ENCODE measurements around the gene TNK1.
"Not testable (repeated sequence)": the region's sequence is repeated elsewhere in the genome, so short reads cannot be mapped to it uniquely, and the experiment has no call there.

TNK1 gene

GRCh38 chr17:7365963-7366362 is 14.9 kb upstream of the TNK1 start:
- H3K4me1 Mint-ChIP-seq, H3K4me3 Mint-ChIP-seq, H3K27ac Mint-ChIP-seq, H3K9me3 Mint-ChIP-seq, CTCF ChIA-PET, H3K36me3 Mint-ChIP-seq, DNase-seq: not testable (repeated sequence)
- peaks cover 58% of the 10 kb centered on the region for H3K27me3 Mint-ChIP-seq

GRCh38 chr17:7367083-7367482 is 13.8 kb upstream of the TNK1 start:
- Mint-ChIP-seq H3K9me3 (no peaks in the 10 kb centered on the region), H3K27ac (no peak overlapping the region), H3K4me3 (no peak overlapping the region), H3K4me1 (no peaks in the 10 kb centered on the region), H3K27me3 (peaks cover 57% of the 10 kb centered on the region), H3K36me3 (no peaks in the 10 kb centered on the region)
- CTCF ChIA-PET, result no interaction called here
- no peak for DNase-seq

- Mint-ChIP-seq H3K27me3 (peaks cover 62% of the 10 kb centered on the region), H3K36me3 (no peaks in the 10 kb centered on the region), H3K27ac (no peak overlapping the region), H3K4me3 (no peak overlapping the region), H3K9me3 (no peaks in the 10 kb centered on the region), H3K4me1 (no peaks in the 10 kb centered on the region)
- CTCF ChIA-PET, result interaction anchor here (0.6 to 1.0 kb wide), 3 partner anchors 12 to 279 kb away, joined by 3 to 4 read pairs (median 3); no protein-coding TSS in a partner anchor
- DNase-seq, result no peak
Measured at GRCh38 chr17:7367918-7368598, 12.8 kb upstream of the TNK1 start.

- CTCF ChIA-PET, result interaction anchor here (0.6 to 1.0 kb wide), 3 partner anchors 12 to 279 kb away, joined by 3 to 4 read pairs (median 3); no protein-coding TSS in a partner anchor
- peaks cover 57% of the 10 kb centered on the region for H3K27me3 Mint-ChIP-seq
- H3K27ac Mint-ChIP-seq, result not testable (repeated sequence)
Measured at GRCh38 chr17:7368599-7368994, 12.3 kb upstream of the TNK1 start.

GRCh38 chr17:7369825-7370224 is 11.1 kb upstream of the TNK1 start:
- H3K27me3 Mint-ChIP-seq, result peaks cover 56% of the 10 kb centered on the region
- no peaks in the 10 kb centered on the region for H3K4me1 Mint-ChIP-seq
- no peak for DNase-seq
- no peak overlapping the region for H3K4me3 Mint-ChIP-seq
- H3K27ac Mint-ChIP-seq, result no peak overlapping the region
- CTCF ChIA-PET, result interaction anchor here (1.6 kb wide), 1 partner anchor 14 kb away, joined by 6 read pairs; the partner anchor contains the start of gene TMEM95
- H3K9me3 Mint-ChIP-seq, result no peaks in the 10 kb centered on the region
- H3K36me3 Mint-ChIP-seq, result no peaks in the 10 kb centered on the region

More at GRCh38 chr17:7368599-7368994, 12.3 kb upstream of the TNK1 start:
- H3K9me3 Mint-ChIP-seq, H3K4me3 Mint-ChIP-seq, DNase-seq, H3K36me3 Mint-ChIP-seq, H3K4me1 Mint-ChIP-seq: not testable (repeated sequence)

GRCh38 chr17:7370853-7371252 is 10.0 kb upstream of the TNK1 start:
- Mint-ChIP-seq H3K36me3 (no peaks in the 10 kb centered on the region), H3K4me1 (no peaks in the 10 kb centered on the region), H3K27me3 (peaks cover 56% of the 10 kb centered on the region), H3K4me3 (no peak overlapping the region), H3K27ac (no peak overlapping the region), H3K9me3 (no peaks in the 10 kb centered on the region)
- CTCF ChIA-PET, result interaction anchor here (1.6 kb wide), 1 partner anchor 16 kb away, joined by 6 read pairs; the partner anchor contains the start of gene TMEM95
- no peak for DNase-seq

- H3K9me3 Mint-ChIP-seq, result peaks cover 3% of the 10 kb centered on the region
- CTCF ChIA-PET, result interaction anchor here (2.2 kb wide), 1 partner anchor 18 kb away, joined by 6 read pairs; no protein-coding TSS in a partner anchor
- peaks cover 2% of the 10 kb centered on the region for H3K36me3 Mint-ChIP-seq
- no peak overlapping the region for H3K4me3 Mint-ChIP-seq
- no peak for DNase-seq
- peaks cover 53% of the 10 kb centered on the region for H3K27me3 Mint-ChIP-seq
- no peak overlapping the region for H3K27ac Mint-ChIP-seq
- no peaks in the 10 kb centered on the region for H3K4me1 Mint-ChIP-seq
Measured at GRCh38 chr17:7374353-7374752, 6.5 kb upstream of the TNK1 start.

GRCh38 chr17:7379134-7379533 is 1.8 kb upstream of the TNK1 start:
- peaks cover 7% of the 10 kb centered on the region for H3K9me3 Mint-ChIP-seq
- H3K27me3 Mint-ChIP-seq, result peaks cover 65% of the 10 kb centered on the region
- H3K27ac Mint-ChIP-seq, result no peak overlapping the region
- H3K4me1 Mint-ChIP-seq, result peaks cover 11% of the 10 kb centered on the region
- no peak overlapping the region for H3K4me3 Mint-ChIP-seq
- DNase-seq, result no peak
- CTCF ChIA-PET, result no interaction called here
- H3K36me3 Mint-ChIP-seq, result peaks cover 2% of the 10 kb centered on the region

- H3K27me3 Mint-ChIP-seq, result peaks cover 65% of the 10 kb centered on the region
- H3K4me1 Mint-ChIP-seq, result peaks cover 17% of the 10 kb centered on the region
- no peak overlapping the region for H3K27ac Mint-ChIP-seq
- DNase-seq, result no peak
- CTCF ChIA-PET, result no interaction called here
- peaks cover 2% of the 10 kb centered on the region for H3K36me3 Mint-ChIP-seq
- no peak overlapping the region for H3K4me3 Mint-ChIP-seq
- H3K9me3 Mint-ChIP-seq, result peaks cover 7% of the 10 kb centered on the region
Measured at GRCh38 chr17:7380321-7380720, 568 bp upstream of the TNK1 start.

- H3K4me1 Mint-ChIP-seq, result peaks cover 25% of the 10 kb centered on the region
- H3K27me3 Mint-ChIP-seq, result peaks cover 55% of the 10 kb centered on the region
- H3K36me3 Mint-ChIP-seq, result peaks cover 11% of the 10 kb centered on the region
- H3K9me3 Mint-ChIP-seq, result peaks cover 7% of the 10 kb centered on the region
- H3K4me3 Mint-ChIP-seq, result peak overlapping the region; percentile 50
- CTCF ChIA-PET, result no interaction called here
- H3K27ac Mint-ChIP-seq, result no peak overlapping the region
- DNase-seq, result no peak
Measured at GRCh38 chr17:7382901-7383300, 2.0 kb downstream of the TNK1 start.

- peaks cover 13% of the 10 kb centered on the region for H3K36me3 Mint-ChIP-seq
- CTCF ChIA-PET, result no interaction called here
- H3K27me3 Mint-ChIP-seq, result peaks cover 51% of the 10 kb centered on the region
- peaks cover 7% of the 10 kb centered on the region for H3K9me3 Mint-ChIP-seq
- peak overlapping the region; percentile 50 for H3K4me3 Mint-ChIP-seq
- DNase-seq, result no peak
- peaks cover 25% of the 10 kb centered on the region for H3K4me1 Mint-ChIP-seq
- H3K27ac Mint-ChIP-seq, result no peak overlapping the region
Measured at GRCh38 chr17:7383371-7383741, 2.5 kb downstream of the TNK1 start.

- H3K4me3 Mint-ChIP-seq, result peak overlapping the region; percentile 74
- H3K27me3 Mint-ChIP-seq, result peaks cover 47% of the 10 kb centered on the region
- CTCF ChIA-PET, result interaction anchor here (1.1 kb wide), 1 partner anchor 131 kb away, joined by 3 read pairs; no protein-coding TSS in a partner anchor
- DNase-seq, result peak; percentile 87
- H3K36me3 Mint-ChIP-seq, result peaks cover 17% of the 10 kb centered on the region
- peaks cover 25% of the 10 kb centered on the region for H3K4me1 Mint-ChIP-seq
- peaks cover 7% of the 10 kb centered on the region for H3K9me3 Mint-ChIP-seq
- H3K27ac Mint-ChIP-seq, result peak overlapping the region; percentile 49
Measured at GRCh38 chr17:7383742-7384488, 3.0 kb downstream of the TNK1 start.

- Mint-ChIP-seq H3K27me3 (peaks cover 40% of the 10 kb centered on the region), H3K4me3 (peak overlapping the region; percentile 74), H3K4me1 (peaks cover 26% of the 10 kb centered on the region), H3K36me3 (peaks cover 21% of the 10 kb centered on the region), H3K27ac (peak overlapping the region; percentile 49), H3K9me3 (peaks cover 1% of the 10 kb centered on the region)
- CTCF ChIA-PET, result interaction anchor here (1.1 kb wide), 1 partner anchor 130 kb away, joined by 3 read pairs; no protein-coding TSS in a partner anchor
- no peak for DNase-seq
Measured at GRCh38 chr17:7384489-7385081, 3.7 kb downstream of the TNK1 start.

- no peak for DNase-seq
- H3K27ac Mint-ChIP-seq, result no peak overlapping the region
- peaks cover 54% of the 10 kb centered on the region for H3K36me3 Mint-ChIP-seq
- no peaks in the 10 kb centered on the region for H3K27me3 Mint-ChIP-seq
- CTCF ChIA-PET, result no interaction called here
- H3K4me3 Mint-ChIP-seq, result no peak overlapping the region
- H3K4me1 Mint-ChIP-seq, result peaks cover 44% of the 10 kb centered on the region
- no peaks in the 10 kb centered on the region for H3K9me3 Mint-ChIP-seq
Measured at GRCh38 chr17:7388856-7389255, 8.0 kb downstream of the TNK1 start.
